C4-2B (cell line): ENCODE data around the gene DCAF16.
A peak's percentile ranks its signal among the peaks of the same experiment; 100 is the strongest.
"Not testable (repeated sequence)": the region's sequence is repeated elsewhere in the genome, so short reads cannot be mapped to it uniquely, and the experiment has no call there.

Experiments
- H3K27ac ChIP-seq: fragments of 450-650 bp; 2 replicates; pipeline ENCODE4 v1.5.1; 2017
- ZFX ChIP-seq: fragments of 450-650 bp; IDR thresholded peaks from 2 replicates; pipeline ENCODE4 v1.6.1; 2017
- TF ChIP-seq, protein P1 (sequence below): fragments of 450-650 bp; conservative IDR thresholded peaks from 2 replicates; pipeline ENCODE4 v1.5.1; 2017; ENCODE audit warnings: mild to moderate bottlenecking

The DCAF16 gene

DNA sequence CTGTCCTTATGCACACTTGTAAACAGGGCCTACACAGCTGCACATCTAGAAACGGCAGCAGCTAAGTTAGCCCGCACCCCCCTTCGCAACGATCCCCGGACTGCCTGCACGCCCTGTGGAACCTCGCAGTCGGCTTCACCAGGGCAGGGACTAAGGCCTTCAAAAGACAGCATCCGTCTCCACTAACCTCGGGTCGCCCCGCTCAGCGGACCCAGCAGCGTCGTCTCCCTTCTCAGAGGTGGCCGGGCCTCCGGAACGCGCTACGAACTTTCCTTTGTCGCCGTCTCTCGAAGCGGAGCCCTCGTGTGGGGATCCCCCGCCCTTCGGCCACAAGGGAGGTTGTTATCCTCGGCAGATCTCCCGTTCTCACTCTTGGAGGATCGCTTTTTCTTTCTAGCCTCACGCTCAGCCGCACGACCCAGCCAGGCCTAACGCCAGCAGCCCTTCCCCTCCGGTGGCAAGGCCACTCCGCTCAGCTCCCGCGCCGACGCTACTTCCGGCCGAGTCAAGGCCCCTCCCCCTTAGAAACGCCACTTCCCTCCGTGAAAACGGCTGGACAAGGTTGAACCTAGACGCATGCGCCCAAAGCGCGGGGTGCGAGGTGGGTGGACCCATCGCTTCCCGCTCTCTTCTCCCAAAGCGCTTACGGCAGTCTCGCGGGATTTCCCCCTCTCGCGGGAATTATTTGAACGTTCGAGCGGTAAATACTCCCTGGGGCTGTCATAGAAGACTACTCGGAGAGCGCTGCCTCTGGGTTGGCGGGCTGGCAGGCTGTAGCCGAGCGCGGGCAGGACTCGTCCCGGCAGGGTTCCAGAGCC is at the start of gene DCAF16, which contains the start of gene NCAPG:
TSS of gene DCAF16 (minus strand) at position 498 of the 818 bp plus-strand sequence. CDS start 6,616 bp downstream, outside the sequence.
TSS of gene NCAPG (plus strand) at position 720 of the 818 bp plus-strand sequence. CDS start 99 bp downstream, outside the sequence.
- peak within 1 kb of the TSS; percentile 97 for H3K27ac ChIP-seq
- TF ChIP-seq ZFX, result peak; percentile 89
- TF ChIP-seq, protein P1, sequence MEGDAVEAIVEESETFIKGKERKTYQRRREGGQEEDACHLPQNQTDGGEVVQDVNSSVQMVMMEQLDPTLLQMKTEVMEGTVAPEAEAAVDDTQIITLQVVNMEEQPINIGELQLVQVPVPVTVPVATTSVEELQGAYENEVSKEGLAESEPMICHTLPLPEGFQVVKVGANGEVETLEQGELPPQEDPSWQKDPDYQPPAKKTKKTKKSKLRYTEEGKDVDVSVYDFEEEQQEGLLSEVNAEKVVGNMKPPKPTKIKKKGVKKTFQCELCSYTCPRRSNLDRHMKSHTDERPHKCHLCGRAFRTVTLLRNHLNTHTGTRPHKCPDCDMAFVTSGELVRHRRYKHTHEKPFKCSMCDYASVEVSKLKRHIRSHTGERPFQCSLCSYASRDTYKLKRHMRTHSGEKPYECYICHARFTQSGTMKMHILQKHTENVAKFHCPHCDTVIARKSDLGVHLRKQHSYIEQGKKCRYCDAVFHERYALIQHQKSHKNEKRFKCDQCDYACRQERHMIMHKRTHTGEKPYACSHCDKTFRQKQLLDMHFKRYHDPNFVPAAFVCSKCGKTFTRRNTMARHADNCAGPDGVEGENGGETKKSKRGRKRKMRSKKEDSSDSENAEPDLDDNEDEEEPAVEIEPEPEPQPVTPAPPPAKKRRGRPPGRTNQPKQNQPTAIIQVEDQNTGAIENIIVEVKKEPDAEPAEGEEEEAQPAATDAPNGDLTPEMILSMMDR, result no peak

DNA sequence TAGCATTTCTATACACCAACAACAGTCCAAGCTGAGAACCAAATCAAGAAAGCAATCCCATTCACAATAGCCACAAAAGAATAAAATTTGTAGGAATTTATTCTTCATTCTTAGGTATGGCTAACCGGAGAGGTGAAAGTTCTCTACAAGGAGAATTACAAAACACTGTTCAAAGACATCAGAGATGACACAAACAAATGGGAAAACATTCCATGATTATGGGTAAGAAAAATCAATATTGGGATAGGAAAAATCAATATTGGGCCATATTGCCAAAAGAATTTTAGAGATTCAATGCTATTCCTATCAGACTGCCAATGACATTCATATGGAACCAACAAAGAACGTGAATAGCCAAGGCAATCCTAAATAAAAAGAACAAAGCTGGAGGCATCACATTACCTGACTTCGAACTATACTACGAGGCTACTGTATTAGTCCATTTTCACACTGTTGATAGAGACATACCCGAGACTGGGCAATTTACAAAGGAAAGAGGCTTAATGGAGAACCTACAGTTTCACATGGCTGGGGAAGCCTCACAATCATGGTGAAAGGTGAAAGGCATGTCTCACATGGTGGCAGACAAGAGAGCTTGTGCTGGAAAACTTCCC is 49.3 kb upstream of the DCAF16 start:
- no peak for TF ChIP-seq ZFX
- TF ChIP-seq, protein P1, result no peak
- H3K27ac ChIP-seq, result no peak overlapping the region

DNA sequence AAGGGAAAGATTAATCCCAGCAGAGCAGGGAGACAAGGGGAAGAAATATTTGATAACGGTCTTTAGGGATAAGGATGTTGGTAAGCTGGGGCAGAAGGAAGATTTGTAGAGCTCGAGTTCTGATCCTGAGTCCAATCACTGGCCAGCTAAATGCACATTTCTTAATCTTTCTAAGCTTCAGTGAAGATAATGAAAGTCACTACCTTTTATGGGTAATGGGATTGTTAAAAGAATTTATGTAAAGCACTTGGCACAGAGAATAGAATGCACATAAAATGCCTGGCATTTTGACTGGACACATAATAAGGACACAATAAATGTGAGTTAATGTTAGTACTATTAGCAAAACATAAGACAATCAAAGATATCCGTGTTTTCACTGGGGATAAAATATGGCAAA is 43.5 kb upstream of the DCAF16 start:
- H3K27ac ChIP-seq, result no peak overlapping the region
- TF ChIP-seq ZFX, result no peak
- TF ChIP-seq, protein P1, result no peak

DNA sequence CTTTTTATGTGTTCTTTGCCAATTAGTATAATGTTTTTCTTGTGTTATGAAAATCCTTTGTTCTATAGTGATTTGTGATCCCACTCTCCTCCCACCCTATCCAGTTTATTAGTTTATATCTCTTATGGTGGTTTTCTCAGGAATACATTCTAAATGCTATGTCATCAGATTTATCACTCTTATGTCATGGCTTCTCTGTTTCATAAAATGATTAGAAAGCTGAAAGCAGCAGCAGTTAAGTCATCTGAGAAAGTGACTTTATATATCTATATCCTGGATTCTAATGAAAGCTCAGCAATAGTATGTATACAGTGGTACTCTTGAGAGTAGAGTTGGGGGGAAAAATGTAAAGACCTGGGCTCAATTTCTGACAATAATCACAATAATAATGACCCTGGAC is 41.4 kb upstream of the DCAF16 start:
- no peak overlapping the region for H3K27ac ChIP-seq
- no peak for TF ChIP-seq ZFX
- TF ChIP-seq, protein P1, result no peak

DNA sequence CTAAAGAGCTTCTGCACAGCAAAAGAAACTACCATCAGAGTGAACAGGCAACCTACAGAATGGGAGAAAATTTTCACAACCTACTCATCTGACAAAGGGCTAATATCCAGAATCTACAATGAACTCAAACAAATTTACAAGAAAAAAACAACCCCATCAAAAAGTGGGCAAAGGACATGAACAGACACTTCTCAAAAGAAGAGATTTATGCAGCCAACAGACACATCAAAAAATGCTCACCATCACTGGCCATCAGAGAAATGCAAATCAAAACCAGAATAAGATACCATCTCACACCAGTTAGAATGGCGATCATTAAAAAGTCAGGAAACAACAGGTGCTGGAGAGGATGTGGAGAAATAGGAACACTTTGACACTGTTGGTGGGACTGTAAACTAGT is 39.7 kb upstream of the DCAF16 start:
- not testable (repeated sequence) for H3K27ac ChIP-seq

DNA sequence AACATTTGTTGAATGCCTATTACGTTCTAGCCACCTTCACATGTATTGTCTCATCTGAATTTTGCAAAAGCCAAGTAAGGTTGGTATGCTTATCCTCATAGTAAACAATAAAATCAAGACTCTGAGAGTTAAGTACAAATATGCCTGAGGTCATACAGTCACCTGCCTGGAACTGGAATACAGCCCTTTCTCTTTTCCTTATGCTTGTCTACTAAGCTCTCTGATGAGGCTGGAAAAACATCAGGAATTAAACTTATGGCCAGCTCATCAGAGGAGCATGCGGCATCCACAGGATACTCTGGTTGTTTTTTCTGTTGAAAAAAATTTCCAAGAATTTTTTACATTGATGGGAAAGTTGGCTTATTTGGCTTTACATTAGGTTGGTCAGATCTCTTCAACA is 35.7 kb upstream of the DCAF16 start:
- TF ChIP-seq, protein P1, result no peak
- TF ChIP-seq ZFX, result no peak
- H3K27ac ChIP-seq, result no peak overlapping the region

DNA sequence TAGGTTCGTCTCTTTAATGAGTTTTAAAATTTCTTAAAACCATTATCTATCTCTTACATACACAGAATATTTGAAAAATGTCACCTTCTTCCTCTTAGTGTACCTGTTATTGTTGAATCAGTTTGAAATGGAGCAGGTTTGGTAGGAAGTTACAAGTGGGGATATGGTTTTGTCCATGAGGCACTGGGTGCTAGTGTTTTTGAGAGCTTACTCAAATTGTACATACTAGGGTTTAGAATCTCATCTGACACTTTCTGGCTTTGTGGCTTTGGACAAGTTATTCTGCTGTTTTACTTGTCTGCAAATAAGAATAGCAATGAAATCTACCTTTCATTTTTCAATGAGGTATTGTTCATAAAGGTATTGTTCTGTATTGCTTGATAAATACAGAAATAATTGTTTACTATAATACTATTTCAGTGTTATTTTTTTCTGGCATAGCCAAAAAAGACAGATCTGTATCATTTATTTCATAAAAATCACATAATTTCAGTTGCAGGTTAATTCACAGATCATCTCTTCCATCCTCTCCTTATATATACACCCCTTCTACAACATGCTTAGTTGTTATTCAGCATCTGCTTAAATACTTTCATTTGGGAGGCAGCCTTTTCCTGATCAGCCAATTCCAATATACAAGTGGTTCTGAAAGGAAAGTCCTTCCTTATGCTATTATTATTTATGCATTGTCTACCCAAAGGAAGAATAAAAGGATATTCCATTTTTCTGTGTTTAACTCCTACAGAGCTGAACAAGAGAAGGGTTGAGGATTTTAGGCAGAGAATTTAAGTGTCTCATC is 13.5 kb upstream of the DCAF16 start:
- no peak overlapping the region for H3K27ac ChIP-seq
- no peak for TF ChIP-seq ZFX
- TF ChIP-seq, protein P1, result no peak
